GM12878 (cell line): Measurements from ENCODE around the gene POLN. TPM values are rescaled to one million over a fixed set of nuclear protein-coding genes. Genes with fewer than 3 reads are reported as not detected.

Source experiments
- ATAC-seq: fragments of 200-7000 bp; cut with Tn5 transposase; 3 replicates; pipeline ENCODE4 v1.9.1; 2020; ENCODE audit warnings: mild to moderate bottlenecking, moderate library complexity
- BruUV-seq: library from RNA; stranded (reverse); fragments of 400-500 nt; replicated peaks from 2 replicates; lab custom pipeline; 2021; lab: Mats Ljungman, UMichigan
- CTCF ChIA-PET: fragments of 300-600 bp; sonication (Branson Sonifier 250); formaldehyde crosslinking; extraction: SDS; loops from one replicate; lab custom pipeline; 2021; ENCODE audit warnings: inconsistent platforms; lab: Yijun Ruan, JAX
- POLR2A ChIA-PET: fragments of 350-600 bp; formaldehyde crosslinking; extraction: SDS; loops from one replicate; lab custom pipeline; 2021; ENCODE audit warnings: inconsistent platforms; lab: Charles Lee
- RAD21 ChIA-PET: fragments of 300-600 bp; sonication (Branson Sonifier 250); formaldehyde crosslinking; loops from one replicate; lab custom pipeline; 2023; ENCODE audit warnings: antibody characterized with exemption; ENCODE audit not compliant: unreplicated experiment; lab: Charles Lee
- SMC1A ChIA-PET: fragments of 300-600 bp; sonication (Branson Sonifier 250); formaldehyde crosslinking; loops from one replicate; lab custom pipeline; 2023; ENCODE audit not compliant: unreplicated experiment, uncharacterized antibody; lab: Charles Lee
- DNase-seq: peaks from one replicate; pipeline ENCODE4 v3.0.0-alpha.2; 2011; ENCODE audit warnings: low read depth, low spot score
- FAIRE-seq: peaks from 3 replicates; lab custom pipeline; 2011; peaks lifted over from hg19 to GRCh38; lab: Jason Lieb, UNC
- H2AFZ ChIP-seq: 2 replicates; pipeline ENCODE4 v1.6.0; 2011; ENCODE audit warnings: low read depth, low read length, control low read depth; ENCODE audit not compliant: control insufficient read depth
- H3K27ac ChIP-seq: 2 replicates; pipeline ENCODE4 v1.5.1; 2011; ENCODE audit warnings: control low read depth; ENCODE audit not compliant: control insufficient read depth, insufficient read depth
- H3K27me3 ChIP-seq, 2 experiments: replicated peaks in 1 of 2; 2 replicates each; pipeline versions ENCODE4 v1.6.0 to v1.6.1; 2011; ENCODE audit warnings: low read length in 1 of 2; ENCODE audit not compliant: control insufficient read depth in 2 of 2, insufficient read depth in 2 of 2
- H3K36me3 ChIP-seq, 2 experiments: 2 replicates each; pipeline ENCODE4 v1.5.1; 2011; ENCODE audit warnings: low read length in 1 of 2; ENCODE audit not compliant: control insufficient read depth in 2 of 2, insufficient read depth in 2 of 2
- H3K4me1 ChIP-seq: 2 replicates; pipeline ENCODE4 v1.6.1; 2011; ENCODE audit warnings: mild to moderate bottlenecking, low read length, moderate library complexity, mixed read lengths; ENCODE audit not compliant: control insufficient read depth, insufficient read depth
- H3K4me2 ChIP-seq: 2 replicates; pipeline ENCODE4 v1.6.0; 2011; ENCODE audit warnings: control low read depth; ENCODE audit not compliant: control insufficient read depth, insufficient read depth
- H3K4me3 ChIP-seq: fragments of 200-600 bp; sonication (generic); 2 replicates; pipeline ENCODE4 v1.5.1; 2016
- H3K79me2 ChIP-seq: 2 replicates; pipeline ENCODE4 v1.6.0; 2011; ENCODE audit warnings: low read length; ENCODE audit not compliant: control insufficient read depth, insufficient read depth
- H3K9ac ChIP-seq: 2 replicates; pipeline ENCODE4 v1.8.0; 2011; ENCODE audit warnings: low read length, control low read depth, mixed read lengths; ENCODE audit not compliant: control insufficient read depth, insufficient read depth
- H3K9me3 ChIP-seq: replicated peaks from 3 replicates; pipeline ENCODE4 v1.5.1; 2011; ENCODE audit warnings: mild to moderate bottlenecking, low read length; ENCODE audit not compliant: control insufficient read depth, insufficient read depth
- H4K20me1 ChIP-seq: 2 replicates; pipeline ENCODE4 v1.6.0; 2011; ENCODE audit not compliant: control insufficient read depth, insufficient read depth
- BACH1 ChIP-seq: fragments of 450-650 bp; IDR thresholded peaks from 2 replicates; pipeline ENCODE4 v1.6.1; 2017; ENCODE audit warnings: mild to moderate bottlenecking, borderline replicate concordance
- CHD2 ChIP-seq: IDR thresholded peaks from 2 replicates; pipeline ENCODE4 v1.6.1; 2011; ENCODE audit warnings: low read depth, low read length, improper control_type of control experiment, borderline replicate concordance
- FOXM1 ChIP-seq: IDR thresholded peaks from 2 replicates; pipeline ENCODE4 v1.6.1; 2012; ENCODE audit warnings: low read depth, mild to moderate bottlenecking, inconsistent platforms, low read length, moderate library complexity
- HCFC1 ChIP-seq: fragments of 150-350 bp; IDR thresholded peaks from 2 replicates; pipeline ENCODE4 v1.6.1; 2014; ENCODE audit warnings: low read length
- MYC ChIP-seq: IDR thresholded peaks from 2 replicates; pipeline ENCODE4 v1.6.1; 2011; ENCODE audit warnings: mild to moderate bottlenecking, low read length, moderate library complexity, inconsistent platforms; ENCODE audit not compliant: insufficient read depth, insufficient replicate concordance, insufficient read length, severe bottlenecking
- NRF1 ChIP-seq: conservative IDR thresholded peaks from 2 replicates; pipeline ENCODE4 v1.6.1; 2011; ENCODE audit warnings: mild to moderate bottlenecking, low read depth, low read length, improper control_type of control experiment
- RBBP5 ChIP-seq: fragments of 200-600 bp; sonication (generic); conservative IDR thresholded peaks from 2 replicates; pipeline ENCODE4 v1.6.1; 2016
- ZBED1 ChIP-seq: IDR thresholded peaks from 2 replicates; pipeline ENCODE4 v1.6.1; 2016; ENCODE audit warnings: borderline replicate concordance
- ZNF622 ChIP-seq: fragments of 450-650 bp; IDR thresholded peaks from 2 replicates; pipeline ENCODE4 v1.6.1; 2017; ENCODE audit warnings: mild to moderate bottlenecking, inconsistent platforms
- WGBS: methylation state at CpG from one replicate; pipeline ENCODE4 v1.1.6; 2016; ENCODE audit warnings: low lambda C conversion rate; ENCODE audit not compliant: insufficient replicate concordance, insufficient coverage; ENCODE audit errors: missing lambda C conversion rate; 5-methylcytosine and 5-hydroxymethylcytosine counted together
- in situ Hi-C: fragments of 300-500 bp; cut with MboI; formaldehyde crosslinking; loops from 9 replicates; pipeline ENCODE4 v1.14.3; 2018; ENCODE audit warnings: mixed read lengths
- intact Hi-C: fragments of 100-400 bp; cut with micrococcal nuclease; formaldehyde crosslinking; loops from one replicate; pipeline ENCODE4 v1.14.2; 2022; ENCODE audit not compliant: unreplicated experiment
- polyA plus RNA-seq, 11 experiments: library from polyadenylated mRNA; depleted of rRNA in 4 of 11; unstranded in 6 of 11; stranded (reverse) in 5 of 11; fragments of >200 nt; fragmentation: Nextera tagmentation in 4 of 11; fragmentation: Illumina TruSeq in 1 of 11; extraction: Ambion mirVana in 4 of 11; extraction: Trizol in 1 of 11; gene quantifications; 1 replicate in 1 of 11; 2 replicates in 10 of 11; pipeline versions ENCODE4 v1.2.1 to v1.2.3, GENCODE V29; 2011 to 2016; ENCODE audit warnings: inconsistent platforms in 2 of 11, missing spikeins in 2 of 11, low read depth in 1 of 11
- total RNA-seq, 4 experiments: library from RNA; depleted of rRNA in 3 of 4; stranded (reverse); fragments of >200 nt in 3 of 4; fragmentation: Illumina TruSeq in 1 of 4; extraction: Trizol in 1 of 4; gene quantifications; 2 replicates each; pipeline versions ENCODE4 v1.2.1 to v1.2.3, GENCODE V29; 2013 to 2021
- TF ChIP-seq, protein P1 (sequence below): IDR thresholded peaks from 2 replicates; pipeline ENCODE4 v1.6.1; 2012; ENCODE audit warnings: low read depth, low read length, improper control_type of control experiment

The POLN gene
- total and polyA plus RNA-seq, 10 of the 15 experiments (the other 5 are each of a cell fraction or from before 2014, with no cell fraction given), result 0.09 to 2.0 (median 0.95) TPM; not detected in 1

GRCh38 chr4:2245787-2246275 lies 3.9 kb upstream of the POLN start:
- CTCF ChIA-PET, result no interaction called here
- intact Hi-C loops (no loop called here), in situ Hi-C loops (no loop called here)
- RAD21 ChIA-PET, result no interaction called here
- TF ChIP-seq, protein P1, sequence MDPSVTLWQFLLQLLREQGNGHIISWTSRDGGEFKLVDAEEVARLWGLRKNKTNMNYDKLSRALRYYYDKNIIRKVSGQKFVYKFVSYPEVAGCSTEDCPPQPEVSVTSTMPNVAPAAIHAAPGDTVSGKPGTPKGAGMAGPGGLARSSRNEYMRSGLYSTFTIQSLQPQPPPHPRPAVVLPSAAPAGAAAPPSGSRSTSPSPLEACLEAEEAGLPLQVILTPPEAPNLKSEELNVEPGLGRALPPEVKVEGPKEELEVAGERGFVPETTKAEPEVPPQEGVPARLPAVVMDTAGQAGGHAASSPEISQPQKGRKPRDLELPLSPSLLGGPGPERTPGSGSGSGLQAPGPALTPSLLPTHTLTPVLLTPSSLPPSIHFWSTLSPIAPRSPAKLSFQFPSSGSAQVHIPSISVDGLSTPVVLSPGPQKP, result no peak
- TF ChIP-seq BACH1, result no peak
- no peak for TF ChIP-seq ZNF622
- TF ChIP-seq FOXM1, result no peak
- TF ChIP-seq MYC, result no peak
- no peak for TF ChIP-seq CHD2
- TF ChIP-seq RBBP5, result no peak
- TF ChIP-seq HCFC1, result no peak
- TF ChIP-seq NRF1, result no peak
- TF ChIP-seq ZBED1, result no peak
- SMC1A ChIA-PET, result no interaction called here
- BruUV-seq, result no TSS peak
- POLR2A ChIA-PET, result no interaction called here
- Histone ChIP-seq H4K20me1 (no peaks in the 10 kb centered on the region), H3K4me3 (no peak overlapping the region), H3K4me1 (peaks cover 6% of the 10 kb centered on the region; the same call in 1 of the 2 replicates), H3K4me2 (no peak overlapping the region), H2AFZ (no peak overlapping the region), H3K36me3 (no peaks in the 10 kb centered on the region), H3K9ac (no peak overlapping the region), H3K27me3 (no peaks in the 10 kb centered on the region), H3K9me3 (no peaks in the 10 kb centered on the region), H3K79me2 (peaks cover 10% of the 10 kb centered on the region), H3K27ac (no peak overlapping the region)
- no peak for FAIRE-seq
- WGBS, result 64% methylated on average over 7 of the region's 7 CpGs
- ATAC-seq, result no peak
- no peak for DNase-seq
